ENCODE measurements around the gene LURAP1L. TPM values are rescaled to one million over a fixed set of nuclear protein-coding genes. Genes with fewer than 3 reads are reported as not detected.

LURAP1L gene
- total and polyA plus RNA-seq, 2 of the 4 experiments (the other 2 are of a cell fraction): 6.1 to 10.6 TPM

- Histone ChIP-seq H2AFZ (replicated peaks; ENCODE audit: low read length, poor library complexity) (no peak overlapping the region), H2BK15ac (ENCODE audit: low read depth, low read length) (no peak overlapping the region), H2BK120ac (ENCODE audit: low read depth, low read length) (no peak overlapping the region), H2BK5ac (ENCODE audit: low read depth, low read length, poor library complexity, severe bottlenecking) (no peak overlapping the region), H3K4me2 (ENCODE audit: low read depth, low read length) (no peak overlapping the region), H3K9ac (ENCODE audit: low read depth, low read length) (no peak overlapping the region), H3K23ac (ENCODE audit: low read depth, low read length) (no peak overlapping the region), H4K8ac (ENCODE audit: low read depth in 2 of 2, low read length in 2 of 2) (no peak overlapping the region), H3K36me3 (ENCODE audit: control insufficient read depth, insufficient read depth, low read length) (no peaks in the 10 kb centered on the region), H3K27me3 (ENCODE audit: control insufficient read depth, insufficient read depth, low read length) (no peaks in the 10 kb centered on the region), H3K9me3 (ENCODE audit: control insufficient read depth, insufficient read depth, low read length) (no peaks in the 10 kb centered on the region), H2AK9ac (replicated peaks; ENCODE audit: low read depth, low read length, poor library complexity) (no peak overlapping the region), H4K20me1 (ENCODE audit: insufficient read depth, low read length) (no peaks in the 10 kb centered on the region), H3K56ac (ENCODE audit: extremely low read depth, insufficient read depth, low read length) (no peak overlapping the region), H3K4me1 (ENCODE audit: control insufficient read depth, insufficient read depth, low read length) (no peaks in the 10 kb centered on the region; the same call in 1 of the 2 replicates), H3K4me3 (ENCODE audit: insufficient read depth, low read depth, low read length) (no peak overlapping the region), H3K14ac (replicated peaks; ENCODE audit: low read depth, low read length) (no peak overlapping the region), H4K91ac (ENCODE audit: insufficient read depth, low read depth, low read length) (no peak overlapping the region), H3K79me1 (ENCODE audit: low read depth in 1 of 2, low read length in 2 of 2) (no peaks in the 10 kb centered on the region), H3K4ac (ENCODE audit: low read depth, low read length) (no peak overlapping the region), H3K27ac (ENCODE audit: insufficient read depth, low read length) (no peak overlapping the region), H2BK20ac (ENCODE audit: low read depth, low read length) (no peak overlapping the region), H3K18ac (ENCODE audit: low read depth, low read length) (no peak overlapping the region), H2AK5ac (ENCODE audit: low read depth, low read length) (no peak overlapping the region), H4K5ac (ENCODE audit: low read depth, low read length) (no peak overlapping the region), H3K9me1 (ENCODE audit: insufficient read depth, low read length) (no peaks in the 10 kb centered on the region)
- in situ Hi-C loops (cut with MboI; ENCODE audit: low sequenced_read_pairs): no loop called here
- dilution Hi-C loops (cut with HindIII; ENCODE audit: low sequenced_read_pairs, unreplicated experiment): no loop called here
- BruUV-seq (replicated peaks): no TSS peak
- DNase-seq: no peak
- ATAC-seq (ENCODE audit: low read depth): no peak
- TF ChIP-seq BHLHE40 (IDR thresholded peaks at IDR 0.05; ENCODE audit: low read depth, low read length) (no peak), USF2 (IDR thresholded peaks at IDR 0.05; ENCODE audit: low read depth, low read length) (no peak), RFX5 (IDR thresholded peaks at IDR 0.05; ENCODE audit: low read depth, low read length) (no peak), CEBPB (IDR thresholded peaks at IDR 0.05; ENCODE audit: low read depth, low read length) (peak; percentile 65), SMC3 (IDR thresholded peaks at IDR 0.05; ENCODE audit: low read depth, low read length) (no peak), MXI1 (IDR thresholded peaks at IDR 0.05; ENCODE audit: borderline replicate concordance, low read depth, low read length) (no peak), CHD1 (IDR thresholded peaks at IDR 0.05; ENCODE audit: low read depth, low read length) (no peak)
- ChIA-PET CTCF (interaction anchor here (0.6 kb wide), 2 partner anchors 290 to 1188 kb away, joined by 3 to 4 read pairs; no protein-coding TSS in a partner anchor), POLR2A (ENCODE audit: unreplicated experiment) (no interaction called here)
- WGBS, 2 experiments (ENCODE audit: extremely low coverage in 2 of 2, insufficient read length in 1 of 2): no CpG with 5 or more reads among the region's 1 CpG
- intact Hi-C loops (cut with micrococcal nuclease): no loop called here
Observed at GRCh38 chr9:12765088-12765798, 9.6 kb upstream of the LURAP1L start.

Data from IMR-90 (cell line).